PC-3 (cell line): ENCODE results near the gene ABHD12B.

Experiments
- CTCF ChIP-seq: fragments of 300-600 bp; sonication (generic); conservative IDR thresholded peaks from 2 replicates; pipeline ENCODE4 v1.5.1; 2017; ENCODE audit warnings: antibody characterized with exemption, low read depth, mild to moderate bottlenecking, low read length
- EZH2 ChIP-seq: fragments of 300-600 bp; sonication (generic); IDR thresholded peaks from one replicate; pipeline ENCODE4 v1.6.1; 2017; ENCODE audit warnings: antibody characterized with exemption, mild to moderate bottlenecking, low read length; ENCODE audit not compliant: unreplicated experiment
- EZH2phosphoT487 ChIP-seq: fragments of 300-600 bp; sonication (generic); IDR thresholded peaks from 2 replicates; pipeline ENCODE4 v1.6.1; 2018; ENCODE audit warnings: mild to moderate bottlenecking, antibody characterized with exemption, low read length, borderline replicate concordance

- TF ChIP-seq CTCF (no peak), EZH2 (no peak), EZH2phosphoT487 (no peak)
Measured at GRCh38 chr14:50941151-50941550, 69.3 kb downstream of the ABHD12B start.
